Brain microvascular endothelial cell (primary cell): ENCODE results near the gene CYP1B1.

Experiments
- DNase-seq: peaks from one replicate; pipeline ENCODE4 v3.0.0-alpha.2; 2020
- H3K27ac ChIP-seq: fragments of 250-450 bp; sonication (Bioruptor Pico); 2 replicates; pipeline ENCODE4 v1.5.1; 2020; ENCODE audit warnings: mild to moderate bottlenecking, moderate library complexity
- H3K27me3 ChIP-seq: fragments of 250-450 bp; sonication (Bioruptor Pico); replicated peaks from 2 replicates; pipeline ENCODE4 v1.5.1; 2020; ENCODE audit warnings: mild to moderate bottlenecking
- H3K36me3 ChIP-seq: fragments of 250-450 bp; sonication (Bioruptor Pico); replicated peaks from 2 replicates; pipeline ENCODE4 v1.5.1; 2020; ENCODE audit warnings: mild to moderate bottlenecking
- H3K4me3 ChIP-seq: 2 replicates; pipeline ENCODE4 v1.5.1; 2011; ENCODE audit warnings: low read depth, mild to moderate bottlenecking, control low read depth, low read length, moderate library complexity
- CTCF ChIP-seq: IDR thresholded peaks from 2 replicates; pipeline ENCODE4 v1.5.1; 2011; ENCODE audit warnings: low read depth, mild to moderate bottlenecking, moderate library complexity, low read length, control low read depth, inconsistent platforms; ENCODE audit errors: missing control alignments
- in situ Hi-C: cut with HindIII; loops from 2 replicates; pipeline ENCODE4 v1.10.0; 2017; ENCODE audit warnings: low sequenced_read_pairs, low pct_ligation_motif_present

Gene CYP1B1

GRCh38 chr2:38035968-38036367, 40.0 kb downstream of the CYP1B1 start:
- H3K27ac ChIP-seq: no peak overlapping the region
- DNase-seq: no peak
- no peak for TF ChIP-seq CTCF
- no peaks in the 10 kb centered on the region for H3K27me3 ChIP-seq
- H3K4me3 ChIP-seq: no peak overlapping the region
- H3K36me3 ChIP-seq: no peaks in the 10 kb centered on the region
- in situ Hi-C loops: no loop called here

GRCh38 chr2:38033646-38034045, 42.3 kb downstream of the CYP1B1 start:
- no peak for DNase-seq
- Histone ChIP-seq H3K27me3 (no peaks in the 10 kb centered on the region), H3K36me3 (no peaks in the 10 kb centered on the region), H3K4me3 (no peak overlapping the region), H3K27ac (no peak overlapping the region)
- in situ Hi-C loops: no loop called here
- TF ChIP-seq CTCF: no peak

- H3K4me3 ChIP-seq: no peak overlapping the region
- H3K27me3 ChIP-seq: no peaks in the 10 kb centered on the region
- TF ChIP-seq CTCF: no peak
Observed at GRCh38 chr2:38032946-38033345, 43.0 kb downstream of the CYP1B1 start.

GRCh38 chr2:38030635-38031355, 45.2 kb downstream of the CYP1B1 start:
- TF ChIP-seq CTCF: no peak
- in situ Hi-C loops: no loop called here
- H3K36me3 ChIP-seq: no peaks in the 10 kb centered on the region
- no peak overlapping the region for H3K27ac ChIP-seq
- no peak for DNase-seq
- H3K4me3 ChIP-seq: no peak overlapping the region
- no peaks in the 10 kb centered on the region for H3K27me3 ChIP-seq

More at GRCh38 chr2:38032946-38033345, 43.0 kb downstream of the CYP1B1 start:
- H3K27ac ChIP-seq: no peak overlapping the region
- DNase-seq: no peak
- in situ Hi-C loops: no loop called here
- H3K36me3 ChIP-seq: no peaks in the 10 kb centered on the region

- no peak for DNase-seq
- Histone ChIP-seq H3K27ac (no peak overlapping the region), H3K27me3 (no peaks in the 10 kb centered on the region), H3K4me3 (no peak overlapping the region), H3K36me3 (no peaks in the 10 kb centered on the region)
- in situ Hi-C loops: no loop called here
- no peak for TF ChIP-seq CTCF
Observed at GRCh38 chr2:38029512-38029911, 46.4 kb downstream of the CYP1B1 start.

- H3K36me3 ChIP-seq: no peaks in the 10 kb centered on the region
- no peaks in the 10 kb centered on the region for H3K27me3 ChIP-seq
- in situ Hi-C loops: no loop called here
- no peak for TF ChIP-seq CTCF
- H3K27ac ChIP-seq: no peak overlapping the region
- H3K4me3 ChIP-seq: no peak overlapping the region
- no peak for DNase-seq
Observed at GRCh38 chr2:38028829-38029228, 47.1 kb downstream of the CYP1B1 start.
